NCI-H82 (cell line): ENCODE measurements around the gene SNX19.

Source experiments
- DNase-seq: peaks from one replicate; lab custom pipeline; 2025; lab: John Stamatoyannopoulos, UW

The SNX19 gene

DNA sequence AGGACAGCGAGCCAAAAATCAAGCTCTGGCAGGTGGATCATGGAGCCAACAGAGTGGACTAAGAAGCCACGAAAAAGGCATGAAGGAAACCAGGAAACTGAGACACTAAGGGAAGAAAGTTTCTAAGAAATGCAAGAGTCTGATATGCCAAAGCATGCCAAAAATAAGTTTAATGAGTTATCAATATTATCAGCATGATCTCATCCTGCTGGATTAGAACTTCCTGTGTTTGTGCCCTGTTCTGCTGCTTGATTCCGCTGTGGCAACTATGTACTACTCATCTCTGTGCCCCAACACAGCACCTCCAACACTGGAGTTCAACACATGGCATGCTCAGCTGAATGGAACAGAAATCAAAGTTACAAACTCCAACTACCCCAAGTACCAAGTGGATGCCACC, 10.8 kb downstream of the SNX19 start:
- no peak for DNase-seq

- no peak for DNase-seq
These were observed 11.9 kb downstream of the SNX19 start for GRCh38 chr11:130904380-130904779.

- DNase-seq = no peak
These were observed 13.9 kb downstream of the SNX19 start for GRCh38 chr11:130902380-130902779.

DNA sequence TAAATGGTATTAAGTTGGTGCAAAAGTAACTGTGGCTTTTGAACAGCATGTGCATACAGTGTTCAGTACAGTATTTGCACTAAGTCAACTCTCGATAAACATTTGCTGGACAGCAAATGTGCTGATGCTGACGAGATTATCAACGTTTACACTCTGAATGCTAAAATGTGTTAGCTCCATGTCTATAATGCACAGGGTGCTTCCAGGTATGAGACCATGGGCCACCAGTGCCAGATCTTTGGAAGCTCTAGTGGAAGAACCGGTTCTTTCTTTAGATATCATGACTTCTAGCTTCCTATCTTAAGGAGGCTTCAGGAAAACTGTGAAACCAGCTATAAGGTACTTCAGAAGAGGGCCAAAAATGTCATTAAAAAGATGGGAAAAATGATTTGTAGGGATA, 17.2 kb downstream of the SNX19 start:
- no peak for DNase-seq

DNA sequence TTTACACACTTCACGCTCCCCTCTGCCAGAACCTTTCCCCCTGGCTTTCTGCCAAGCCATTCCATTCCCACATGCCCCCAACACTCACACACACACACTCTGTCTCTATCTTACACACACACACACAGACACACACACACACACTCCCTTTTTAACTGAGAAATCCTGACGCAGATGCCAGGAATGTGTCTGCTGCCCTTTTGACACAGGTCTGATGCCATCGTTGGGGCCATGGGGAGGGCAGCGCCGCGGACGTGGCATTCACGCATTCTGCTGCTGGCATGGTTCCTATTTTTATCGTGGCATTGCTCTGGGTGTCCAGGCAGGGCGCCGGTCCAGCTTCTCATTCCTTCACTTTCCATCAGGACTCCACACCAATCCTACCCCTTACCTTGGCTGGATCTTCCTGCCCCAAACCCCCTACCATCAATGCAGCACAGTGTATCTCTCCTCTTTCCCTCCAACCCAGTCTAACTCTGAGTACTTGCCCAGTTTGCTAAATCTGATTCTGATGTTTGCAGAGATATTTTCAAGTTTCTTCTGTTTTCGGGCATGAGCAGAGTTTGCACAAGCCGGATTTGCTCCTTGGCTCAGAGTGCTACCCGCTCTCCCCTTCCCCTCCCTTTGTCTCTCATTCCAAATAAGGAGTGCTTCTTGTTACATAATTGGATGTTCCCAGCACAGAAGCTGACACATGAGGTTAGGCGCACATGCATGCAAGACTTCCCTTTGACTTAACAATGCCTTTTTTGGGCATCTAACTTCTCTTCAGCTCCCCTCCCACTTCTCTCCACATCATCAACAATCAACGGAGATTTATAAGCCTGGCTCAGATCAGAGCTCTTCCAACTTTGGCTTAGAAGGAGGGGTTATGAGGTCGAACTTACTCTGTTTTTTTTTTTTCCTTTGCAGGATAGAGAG, 18.8 kb downstream of the SNX19 start:
- peak; percentile 92 for DNase-seq

- DNase-seq = peak; percentile 78
These were observed 21.8 kb downstream of the SNX19 start for GRCh38 chr11:130894322-130895025.

- DNase-seq = no peak
These were observed 23.4 kb downstream of the SNX19 start for GRCh38 chr11:130892861-130893260.

DNA sequence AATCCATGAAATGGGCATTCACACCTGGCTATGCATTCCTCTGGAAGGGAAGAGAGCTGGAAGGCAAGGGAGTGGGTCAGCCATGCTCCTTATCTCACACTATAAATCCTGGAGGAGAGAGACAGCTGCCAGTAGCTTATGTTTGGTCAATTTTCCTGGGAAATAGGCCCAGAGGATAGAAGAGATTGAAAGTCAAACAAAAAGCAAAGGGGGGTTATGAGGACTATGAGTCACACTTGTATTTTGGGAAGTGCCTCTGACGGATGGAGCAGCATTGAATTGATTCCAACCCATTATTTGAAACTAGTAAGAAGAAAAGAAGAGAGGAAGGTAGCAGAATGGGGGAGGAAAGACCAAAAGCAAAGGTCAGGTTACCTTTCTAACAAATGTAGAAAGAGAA, 25.0 kb downstream of the SNX19 start:
- DNase-seq = no peak

DNA sequence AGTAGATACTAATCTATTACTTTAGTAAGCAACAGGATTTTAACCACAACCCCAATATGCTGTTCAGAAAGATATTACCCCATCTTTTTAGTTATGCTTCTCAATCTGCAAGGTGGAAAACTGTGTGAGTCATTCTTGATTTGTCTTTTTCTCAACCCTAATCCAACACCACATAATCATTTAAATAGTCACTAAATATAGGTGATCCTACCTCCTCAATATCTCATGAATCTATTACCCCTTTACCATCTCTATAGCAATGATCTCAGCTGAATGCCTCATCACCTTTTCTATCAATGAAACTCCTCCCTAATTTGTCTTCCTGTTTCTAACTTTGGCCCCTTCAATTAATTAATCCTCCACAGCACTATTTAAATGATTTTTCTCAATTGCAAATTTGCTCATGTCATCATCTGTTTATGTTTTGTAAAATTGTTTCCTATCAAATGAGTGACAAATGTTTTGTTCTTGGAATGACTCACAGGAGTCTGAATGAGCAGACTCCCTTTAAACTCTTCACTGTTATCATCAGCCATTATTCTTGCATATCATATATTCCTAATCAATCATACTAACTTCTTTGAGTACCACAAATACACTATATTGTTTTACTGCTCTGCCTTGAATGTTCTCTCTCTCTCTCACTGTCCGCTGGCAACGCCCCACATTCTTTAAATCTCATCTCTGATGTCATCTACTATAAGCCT, 26.1 kb downstream of the SNX19 start:
- DNase-seq = no peak

DNA sequence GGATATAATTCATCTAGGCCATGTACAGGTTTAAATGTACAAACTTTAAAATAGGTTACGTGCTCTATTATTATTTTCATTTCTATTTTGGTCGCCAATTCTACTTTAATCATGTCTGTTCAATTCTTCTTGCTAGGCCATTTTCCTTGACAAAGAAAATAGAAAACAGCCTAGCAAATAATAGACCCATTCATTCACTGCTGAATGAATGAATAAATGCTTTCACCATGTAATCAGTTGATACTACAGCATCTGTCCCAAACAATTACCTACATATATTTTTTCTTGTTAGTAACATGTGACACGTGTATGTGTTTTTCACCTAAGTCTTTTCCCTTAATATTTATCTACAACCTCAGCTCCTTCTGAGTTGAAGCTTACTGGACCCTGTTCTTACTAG, 27.5 kb downstream of the SNX19 start:
- no peak for DNase-seq

GRCh38 chr11:130886704-130887103, 29.6 kb downstream of the SNX19 start:
- no peak for DNase-seq

DNA sequence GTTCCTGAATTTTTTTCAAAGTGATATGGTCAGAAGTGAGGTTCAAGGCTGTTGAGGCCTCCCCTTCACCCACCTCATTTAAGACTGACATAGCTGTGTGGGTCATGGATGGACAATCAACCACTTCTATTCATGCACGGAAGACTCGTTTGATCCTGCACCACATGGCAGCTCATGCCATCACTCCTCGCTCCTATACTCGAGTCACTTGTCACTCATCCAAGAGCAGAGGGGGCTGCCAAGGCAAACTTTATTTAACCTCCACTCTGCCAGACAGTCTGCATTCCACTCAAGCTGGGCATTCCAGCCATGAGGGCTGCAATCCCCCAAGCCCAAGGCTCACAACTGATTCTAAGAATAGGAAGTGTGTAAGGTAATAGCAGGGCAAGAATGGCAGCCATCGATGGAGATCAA, 34.1 kb downstream of the SNX19 start:
- no peak for DNase-seq

DNA sequence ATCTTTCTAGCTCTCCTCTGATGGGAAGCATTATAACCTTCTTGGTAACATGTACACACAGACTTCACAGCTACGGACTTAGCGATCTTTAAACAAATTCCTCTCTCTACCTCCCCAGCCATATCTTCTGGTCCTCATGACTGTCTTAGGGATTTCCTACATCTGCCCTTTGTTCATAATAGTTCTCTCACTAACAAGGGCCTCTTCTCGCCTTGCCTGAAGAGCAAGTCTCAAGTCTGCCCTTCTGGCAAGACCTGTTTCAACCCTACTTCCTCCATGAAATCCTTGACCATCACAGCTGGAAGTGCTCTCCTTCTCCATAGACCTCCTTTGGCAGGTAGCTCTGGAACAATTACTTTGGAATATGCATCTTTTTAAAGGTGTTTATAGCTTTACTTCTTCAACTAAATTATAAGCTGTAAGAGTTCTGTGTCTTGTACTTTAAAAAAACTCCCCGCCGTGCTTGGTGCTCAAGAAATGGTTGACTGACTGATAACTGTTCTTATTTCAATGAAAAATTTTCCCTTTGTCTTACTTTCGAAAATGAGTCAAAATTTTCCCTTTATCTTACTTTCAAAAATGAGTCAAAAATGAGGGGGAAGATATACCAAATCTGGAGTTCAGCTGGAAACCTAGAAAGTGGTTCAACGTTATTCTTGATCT, 34.7 kb downstream of the SNX19 start:
- DNase-seq = no peak

DNA sequence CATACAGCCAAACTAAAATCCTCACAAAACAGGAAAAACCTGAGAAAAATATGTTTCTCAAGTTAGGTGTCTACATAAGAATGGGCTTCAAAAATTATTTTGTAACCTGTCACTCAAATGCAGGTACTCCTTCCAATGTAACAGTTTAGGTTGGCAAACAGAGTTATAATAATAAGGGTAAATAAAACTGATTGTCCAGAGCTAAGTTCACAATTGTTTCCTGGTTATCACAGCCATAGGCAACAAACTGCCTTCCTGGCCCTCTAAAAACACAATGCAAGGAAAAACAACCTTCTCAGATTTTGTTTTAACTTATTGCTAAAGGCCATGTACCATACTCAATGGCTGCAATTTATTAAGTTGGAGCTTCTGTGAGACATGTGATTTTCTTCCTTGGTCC, 36.4 kb downstream of the SNX19 start:
- DNase-seq = no peak

DNA sequence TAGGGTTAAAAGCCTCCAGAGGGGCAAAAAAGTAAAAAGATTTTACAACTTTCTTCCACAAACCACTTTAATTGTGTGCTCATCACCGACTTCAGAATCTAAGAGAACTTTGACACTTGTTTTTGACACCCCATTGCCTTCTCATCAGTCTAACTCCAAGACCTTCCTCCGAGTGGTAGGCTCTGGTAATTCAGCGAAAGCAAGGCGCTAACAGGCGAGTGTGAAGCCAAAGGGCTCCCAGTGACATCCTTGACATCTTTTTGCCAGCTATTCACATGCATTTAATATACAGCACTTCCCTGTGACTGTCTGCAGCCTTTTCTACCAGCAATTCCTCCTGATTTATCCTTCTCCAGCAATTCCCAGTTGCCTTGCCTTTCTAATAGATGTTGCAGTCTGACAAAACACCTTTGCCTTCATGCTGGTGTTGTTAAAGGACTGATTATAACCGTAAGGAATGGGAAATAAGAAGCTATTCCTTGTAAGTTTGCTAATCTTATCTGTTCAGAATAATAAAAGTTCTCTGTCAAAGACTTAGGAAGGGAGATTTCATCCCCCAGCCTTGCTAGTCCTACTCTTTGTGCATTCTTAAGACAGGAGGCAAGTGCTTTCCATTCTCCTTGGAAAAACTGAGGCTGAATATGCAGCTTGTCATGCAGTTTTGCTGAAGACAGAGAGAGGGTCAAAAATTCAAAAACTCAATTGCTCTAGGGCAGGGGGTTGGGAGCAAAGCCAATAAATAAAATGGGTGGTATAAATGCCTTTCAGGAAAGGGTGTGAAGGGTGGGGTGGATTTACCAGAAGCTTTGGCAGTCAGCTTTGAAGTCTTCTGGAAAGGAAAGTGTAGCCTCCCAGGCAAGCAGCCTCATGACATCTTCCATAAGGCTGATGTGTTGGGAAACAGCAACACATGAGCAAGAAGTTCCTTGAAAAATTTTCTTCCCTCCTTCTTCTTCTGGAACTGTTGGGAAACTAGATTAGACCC, 39.1 kb downstream of the SNX19 start:
- no peak for DNase-seq

GRCh38 chr11:130876100-130876499, 40.2 kb downstream of the SNX19 start:
- no peak for DNase-seq

DNA sequence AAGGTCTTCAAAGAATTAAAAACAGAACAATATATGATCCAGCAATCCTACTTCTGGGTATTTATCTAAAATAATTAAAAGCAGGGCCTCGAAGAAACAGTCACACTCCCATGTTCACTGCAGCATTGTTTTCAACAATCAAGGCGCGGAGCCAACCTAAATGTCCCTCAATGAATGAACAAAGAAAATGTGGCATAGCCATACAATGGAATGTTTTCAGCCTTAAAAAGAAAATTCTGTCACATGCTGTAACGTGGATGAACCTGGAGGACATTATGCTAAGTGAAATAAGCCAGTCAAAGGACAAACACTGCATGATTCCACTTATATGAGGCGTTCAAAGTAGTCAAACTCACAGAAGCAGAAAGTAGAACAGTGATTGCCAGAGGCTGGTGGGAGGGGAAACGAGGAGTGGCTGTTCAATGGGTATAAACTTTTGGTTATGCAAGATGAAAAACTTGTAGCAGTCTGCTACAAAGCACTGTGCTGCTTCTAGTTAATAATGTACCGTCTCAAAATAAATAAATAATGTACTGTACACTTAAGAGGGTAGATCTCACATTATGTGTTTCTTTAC, 41.2 kb downstream of the SNX19 start:
- DNase-seq = no peak

GRCh38 chr11:130874396-130874795, 41.9 kb downstream of the SNX19 start:
- DNase-seq = no peak

DNA sequence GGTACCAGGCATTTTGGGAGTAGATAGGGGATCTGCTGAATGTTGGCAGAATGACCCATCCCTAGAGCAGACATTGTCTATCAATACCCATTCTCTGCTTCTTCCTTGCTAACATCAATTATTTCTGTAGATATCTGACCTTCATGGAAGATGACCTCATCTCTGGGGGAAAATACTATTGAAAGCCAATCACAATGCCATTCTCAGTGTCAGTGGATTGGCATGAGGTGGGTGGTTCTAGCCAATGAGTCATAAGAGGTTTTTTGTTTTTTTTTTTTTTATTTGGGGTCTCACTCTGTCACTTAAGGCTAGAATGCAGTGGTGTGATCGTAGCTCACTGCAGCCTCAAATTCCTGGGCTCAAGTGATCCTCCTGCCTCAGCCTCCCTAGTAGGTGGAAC, 42.5 kb downstream of the SNX19 start:
- DNase-seq = no peak

DNA sequence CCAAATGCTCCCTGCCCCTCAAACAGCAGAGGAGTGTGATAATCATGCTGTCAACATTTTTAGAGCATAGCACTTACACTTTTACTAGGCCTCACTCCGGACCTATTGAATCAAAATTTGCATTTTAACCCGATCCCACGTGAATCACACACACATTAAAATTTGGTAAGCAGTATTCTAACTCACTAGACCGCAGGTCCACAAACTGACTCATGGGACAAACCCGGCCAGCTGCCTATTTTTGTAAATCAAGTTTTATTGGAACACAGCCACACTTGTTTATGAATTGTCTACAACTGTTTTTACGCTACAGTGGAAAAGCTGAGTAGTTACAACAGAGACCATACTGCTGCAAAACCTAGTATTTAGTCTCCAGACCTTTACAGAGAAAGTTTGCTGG, 43.3 kb downstream of the SNX19 start:
- DNase-seq = no peak

- DNase-seq = no peak
These were observed 43.8 kb downstream of the SNX19 start for GRCh38 chr11:130872513-130872912.
